ENCODE data around the gene TBC1D9B.

TBC1D9B gene

GRCh38 chr5:179908528-179908927 is 831 bp upstream of the TBC1D9B start:
- Histone ChIP-seq H3K4me2 (ENCODE audit: low read length) (peak overlapping the region; percentile 75), H4K20me1 (ENCODE audit: control insufficient read depth, insufficient read depth, low read depth, low read length) (peaks cover 7% of the 10 kb centered on the region), H3K4me3 (ENCODE audit: low read length) (peak overlapping the region; percentile 65; the same call in 1 of the 2 replicates), H3K27me3 (ENCODE audit: control insufficient read depth, low read length) (no peaks in the 10 kb centered on the region), H3K4me1 (ENCODE audit: control insufficient read depth, low read length) (peaks cover 25% of the 10 kb centered on the region), H3K36me3 (ENCODE audit: control insufficient read depth, low read length) (peaks cover 20% of the 10 kb centered on the region), H3K79me2 (ENCODE audit: control insufficient read depth, low read length) (peaks cover 30% of the 10 kb centered on the region), H3K9me2 (replicated peaks; ENCODE audit: control insufficient read depth, low read length) (no peaks in the 10 kb centered on the region), H3K27ac (ENCODE audit: low read depth, low read length) (no peak overlapping the region), H3K9me3 (ENCODE audit: control insufficient read depth, insufficient read depth, low read length) (no peaks in the 10 kb centered on the region), H3F3A (ENCODE audit: control insufficient read depth, insufficient read depth) (no peaks in the 10 kb centered on the region)
- no peak for TF ChIP-seq EZH2phosphoT487 (IDR thresholded peaks at IDR 0.05; ENCODE audit: borderline replicate concordance, low read length)
- TF ChIP-seq, protein P1, sequence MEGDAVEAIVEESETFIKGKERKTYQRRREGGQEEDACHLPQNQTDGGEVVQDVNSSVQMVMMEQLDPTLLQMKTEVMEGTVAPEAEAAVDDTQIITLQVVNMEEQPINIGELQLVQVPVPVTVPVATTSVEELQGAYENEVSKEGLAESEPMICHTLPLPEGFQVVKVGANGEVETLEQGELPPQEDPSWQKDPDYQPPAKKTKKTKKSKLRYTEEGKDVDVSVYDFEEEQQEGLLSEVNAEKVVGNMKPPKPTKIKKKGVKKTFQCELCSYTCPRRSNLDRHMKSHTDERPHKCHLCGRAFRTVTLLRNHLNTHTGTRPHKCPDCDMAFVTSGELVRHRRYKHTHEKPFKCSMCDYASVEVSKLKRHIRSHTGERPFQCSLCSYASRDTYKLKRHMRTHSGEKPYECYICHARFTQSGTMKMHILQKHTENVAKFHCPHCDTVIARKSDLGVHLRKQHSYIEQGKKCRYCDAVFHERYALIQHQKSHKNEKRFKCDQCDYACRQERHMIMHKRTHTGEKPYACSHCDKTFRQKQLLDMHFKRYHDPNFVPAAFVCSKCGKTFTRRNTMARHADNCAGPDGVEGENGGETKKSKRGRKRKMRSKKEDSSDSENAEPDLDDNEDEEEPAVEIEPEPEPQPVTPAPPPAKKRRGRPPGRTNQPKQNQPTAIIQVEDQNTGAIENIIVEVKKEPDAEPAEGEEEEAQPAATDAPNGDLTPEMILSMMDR (IDR thresholded peaks at IDR 0.05; ENCODE audit: low read depth, low read length, poor library complexity, severe bottlenecking): no peak

DNA sequence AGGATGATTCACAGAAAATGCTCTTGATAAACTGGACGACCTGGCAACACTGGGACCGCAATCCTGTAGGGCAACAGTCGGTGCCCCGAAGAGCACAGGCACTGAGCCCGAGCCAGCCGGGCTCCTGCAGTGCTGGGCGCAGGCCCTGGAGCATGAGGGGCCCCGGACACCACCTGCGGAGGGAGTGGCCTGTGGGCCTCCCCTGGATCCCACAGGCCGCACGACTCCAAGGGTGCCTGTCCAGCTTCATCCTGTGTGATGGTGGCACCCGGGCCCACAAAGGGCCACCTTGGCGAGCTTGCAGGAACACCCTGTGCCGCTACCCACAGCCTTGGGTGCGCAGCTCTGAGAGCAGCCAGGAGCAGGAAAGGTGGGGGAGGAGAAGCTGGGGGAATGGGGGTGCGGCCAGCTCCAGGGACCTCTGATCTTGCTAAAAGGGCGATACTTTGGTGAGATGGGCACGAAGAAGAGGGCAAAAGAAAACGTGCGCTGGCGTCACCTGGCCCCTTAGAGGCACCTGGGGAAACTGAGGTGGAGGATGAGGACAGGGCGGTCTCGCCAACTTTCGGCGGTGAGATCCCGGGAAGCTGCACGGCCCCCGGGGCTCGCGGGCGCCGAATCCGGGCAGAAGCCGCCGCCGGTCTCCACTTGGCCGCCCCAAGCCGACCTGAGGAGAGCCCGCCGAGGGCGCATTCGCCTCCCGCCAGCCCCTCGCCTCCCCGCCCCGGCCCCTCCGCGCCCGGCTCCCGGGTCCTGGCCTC is 722 bp downstream of the TBC1D9B start:
- Histone ChIP-seq H3K4me1 (ENCODE audit: control insufficient read depth, low read length) (peaks cover 25% of the 10 kb centered on the region), H3K9me2 (replicated peaks; ENCODE audit: control insufficient read depth, low read length) (no peaks in the 10 kb centered on the region), H3K79me2 (ENCODE audit: control insufficient read depth, low read length) (peaks cover 30% of the 10 kb centered on the region), H3F3A (ENCODE audit: control insufficient read depth, insufficient read depth) (no peaks in the 10 kb centered on the region), H4K20me1 (ENCODE audit: control insufficient read depth, insufficient read depth, low read depth, low read length) (peaks cover 7% of the 10 kb centered on the region), H3K27me3 (ENCODE audit: control insufficient read depth, low read length) (no peaks in the 10 kb centered on the region), H3K9me3 (ENCODE audit: control insufficient read depth, insufficient read depth, low read length) (no peaks in the 10 kb centered on the region), H3K36me3 (ENCODE audit: control insufficient read depth, low read length) (peaks cover 36% of the 10 kb centered on the region), H3K4me3 (ENCODE audit: low read length) (peak overlapping the region; percentile 82), H3K27ac (ENCODE audit: low read depth, low read length) (no peak overlapping the region), H3K4me2 (ENCODE audit: low read length) (peak overlapping the region; percentile 89)
- TF ChIP-seq, protein P1 (IDR thresholded peaks at IDR 0.05; ENCODE audit: low read depth, low read length, poor library complexity, severe bottlenecking): no peak
- TF ChIP-seq EZH2phosphoT487 (IDR thresholded peaks at IDR 0.05; ENCODE audit: borderline replicate concordance, low read length): no peak

GRCh38 chr5:179906294-179906794 is 1.4 kb downstream of the TBC1D9B start:
- H3K36me3 ChIP-seq (ENCODE audit: control insufficient read depth, low read length): peaks cover 41% of the 10 kb centered on the region
- TF ChIP-seq EZH2phosphoT487 (IDR thresholded peaks at IDR 0.05; ENCODE audit: borderline replicate concordance, low read length): no peak
- TF ChIP-seq, protein P1 (IDR thresholded peaks at IDR 0.05; ENCODE audit: low read depth, low read length, poor library complexity, severe bottlenecking): no peak
- H3F3A ChIP-seq (ENCODE audit: control insufficient read depth, insufficient read depth): no peaks in the 10 kb centered on the region
- peaks cover 25% of the 10 kb centered on the region for H3K4me1 ChIP-seq (ENCODE audit: control insufficient read depth, low read length)
- H3K9me2 ChIP-seq (replicated peaks; ENCODE audit: control insufficient read depth, low read length): no peaks in the 10 kb centered on the region
- no peaks in the 10 kb centered on the region for H3K27me3 ChIP-seq (ENCODE audit: control insufficient read depth, low read length)
- peaks cover 30% of the 10 kb centered on the region for H3K79me2 ChIP-seq (ENCODE audit: control insufficient read depth, low read length)
- H4K20me1 ChIP-seq (ENCODE audit: control insufficient read depth, insufficient read depth, low read depth, low read length): peaks cover 7% of the 10 kb centered on the region
- no peak overlapping the region for H3K27ac ChIP-seq (ENCODE audit: low read depth, low read length)
- no peaks in the 10 kb centered on the region for H3K9me3 ChIP-seq (ENCODE audit: control insufficient read depth, insufficient read depth, low read length)
- peak overlapping the region; percentile 89 for H3K4me2 ChIP-seq (ENCODE audit: low read length)
- peak overlapping the region; percentile 82 for H3K4me3 ChIP-seq (ENCODE audit: low read length)

All from DOHH2 (cell line).